AG10803 (cell line): ENCODE data around the gene KCND1.

Source experiments
- DNase-seq: peaks from one replicate; pipeline ENCODE4 v3.0.0; 2010; ENCODE audit warnings: low read depth
- H3K4me3 ChIP-seq: 2 replicates; pipeline ENCODE4 v1.5.1; 2011; ENCODE audit warnings: mild to moderate bottlenecking, low read length, control low read depth
- TF ChIP-seq, protein P1 (sequence below): conservative IDR thresholded peaks from 2 replicates; pipeline ENCODE4 v1.5.1; 2011; ENCODE audit warnings: mild to moderate bottlenecking, low read length, control low read depth, inconsistent platforms

The KCND1 gene

DNA sequence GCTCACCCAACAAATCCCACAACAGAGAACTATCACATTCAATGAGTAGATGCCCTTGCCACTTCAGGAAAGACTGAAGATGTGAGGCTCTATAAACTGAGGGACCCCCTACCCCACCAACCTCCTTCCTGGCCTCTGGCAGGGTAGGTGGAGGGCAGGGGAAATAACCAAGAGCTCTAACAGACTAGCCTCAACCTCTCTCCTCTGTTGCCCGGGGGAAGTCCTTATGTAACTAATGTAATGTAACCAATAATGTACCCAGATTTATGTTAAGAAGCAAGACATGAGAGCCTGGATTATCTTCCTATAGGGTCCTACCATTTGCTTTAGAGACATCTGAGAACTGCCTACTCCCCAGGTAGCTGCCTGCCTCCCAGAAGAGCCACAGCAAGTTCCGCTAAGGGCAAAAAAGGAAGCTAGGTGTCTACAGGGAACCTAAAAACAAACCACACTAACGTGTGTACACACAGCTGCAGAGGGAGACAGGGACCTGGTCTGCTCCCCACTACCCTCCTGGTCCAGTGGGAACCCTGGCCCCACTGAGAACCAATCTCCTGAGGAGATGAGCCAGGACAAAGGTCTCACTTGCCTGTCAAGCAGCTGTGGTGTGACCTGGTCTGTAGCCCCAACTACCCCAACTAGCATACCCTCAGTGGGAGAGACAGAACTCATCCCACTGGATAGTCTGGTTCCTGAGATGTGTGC lies 32.0 kb downstream of the KCND1 start:
- TF ChIP-seq, protein P1, sequence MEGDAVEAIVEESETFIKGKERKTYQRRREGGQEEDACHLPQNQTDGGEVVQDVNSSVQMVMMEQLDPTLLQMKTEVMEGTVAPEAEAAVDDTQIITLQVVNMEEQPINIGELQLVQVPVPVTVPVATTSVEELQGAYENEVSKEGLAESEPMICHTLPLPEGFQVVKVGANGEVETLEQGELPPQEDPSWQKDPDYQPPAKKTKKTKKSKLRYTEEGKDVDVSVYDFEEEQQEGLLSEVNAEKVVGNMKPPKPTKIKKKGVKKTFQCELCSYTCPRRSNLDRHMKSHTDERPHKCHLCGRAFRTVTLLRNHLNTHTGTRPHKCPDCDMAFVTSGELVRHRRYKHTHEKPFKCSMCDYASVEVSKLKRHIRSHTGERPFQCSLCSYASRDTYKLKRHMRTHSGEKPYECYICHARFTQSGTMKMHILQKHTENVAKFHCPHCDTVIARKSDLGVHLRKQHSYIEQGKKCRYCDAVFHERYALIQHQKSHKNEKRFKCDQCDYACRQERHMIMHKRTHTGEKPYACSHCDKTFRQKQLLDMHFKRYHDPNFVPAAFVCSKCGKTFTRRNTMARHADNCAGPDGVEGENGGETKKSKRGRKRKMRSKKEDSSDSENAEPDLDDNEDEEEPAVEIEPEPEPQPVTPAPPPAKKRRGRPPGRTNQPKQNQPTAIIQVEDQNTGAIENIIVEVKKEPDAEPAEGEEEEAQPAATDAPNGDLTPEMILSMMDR, result no peak
- no peak for DNase-seq
- H3K4me3 ChIP-seq, result no peak overlapping the region

DNA sequence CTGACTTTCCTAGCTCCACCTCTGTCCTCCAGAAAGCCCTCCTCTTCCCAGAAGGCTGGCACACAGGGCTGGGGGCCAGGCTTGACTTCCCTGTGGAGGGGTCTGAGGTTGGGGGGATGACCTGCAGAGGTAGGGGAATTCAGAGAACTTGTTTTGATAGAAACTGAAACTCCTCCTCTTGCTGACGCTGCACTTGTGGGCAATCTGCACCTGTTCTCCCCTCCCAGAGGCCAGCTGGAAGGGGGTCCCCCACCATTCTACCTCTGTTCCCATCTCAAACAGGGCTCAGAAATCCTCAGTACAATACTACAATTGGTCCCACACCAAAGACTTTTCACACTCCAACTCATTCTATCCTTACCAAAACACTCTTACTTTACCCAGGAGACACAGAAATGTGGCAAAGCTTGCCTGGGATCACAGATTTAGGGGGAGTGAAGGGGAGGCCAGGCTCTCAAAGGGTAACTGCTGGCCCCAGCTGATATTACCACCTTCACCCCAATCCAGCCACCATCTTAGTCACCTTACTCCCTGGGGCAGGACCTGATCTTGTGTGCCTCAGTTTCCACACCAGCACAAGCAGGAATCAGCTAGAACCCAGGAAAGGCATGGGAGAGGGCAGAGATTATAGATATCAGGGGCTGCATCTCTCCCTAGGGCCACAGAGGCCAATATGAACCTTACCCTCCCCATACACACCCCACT lies 32.8 kb downstream of the KCND1 start:
- no peak for DNase-seq
- no peak overlapping the region for H3K4me3 ChIP-seq
- TF ChIP-seq, protein P1, result no peak

DNA sequence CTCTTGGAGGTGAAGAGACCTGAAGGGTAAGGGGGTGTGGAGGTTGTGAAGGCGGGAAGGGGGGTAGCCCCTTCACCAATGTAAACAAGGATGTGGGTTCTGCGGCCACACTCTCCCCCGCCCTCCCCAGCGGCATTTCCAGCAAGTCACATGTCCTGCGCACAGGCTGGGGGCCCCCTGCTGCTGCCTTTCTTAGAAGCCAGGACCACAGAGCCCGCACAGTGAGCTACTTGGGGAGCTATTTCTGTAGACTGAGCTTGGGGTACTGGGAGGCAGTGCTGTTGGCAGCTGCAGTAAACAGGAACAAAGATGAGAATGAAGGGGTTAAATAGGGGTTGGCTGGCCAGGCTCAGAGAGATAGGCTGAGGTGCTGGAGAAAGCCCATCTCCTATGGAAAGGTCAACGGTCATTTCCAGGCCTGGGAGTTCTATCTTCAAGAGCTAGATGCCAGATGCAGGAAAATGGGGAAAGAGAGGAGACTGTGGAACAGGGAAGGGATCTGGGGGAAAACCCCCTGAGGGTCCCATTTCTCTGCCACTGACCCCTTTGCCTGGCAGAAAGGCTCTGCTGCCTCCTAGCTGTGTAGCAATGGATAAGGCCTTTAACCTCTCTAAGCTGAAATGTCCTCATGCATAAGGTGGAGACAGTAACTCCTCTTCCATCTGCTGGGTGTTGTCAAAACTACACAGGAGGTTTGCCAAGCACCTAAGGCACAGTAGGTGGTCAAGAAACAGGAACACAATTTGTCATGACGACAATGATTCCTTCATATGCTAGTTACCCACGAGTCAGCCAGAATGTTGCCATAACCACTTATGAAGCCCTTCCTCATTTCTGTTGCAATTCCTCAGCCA lies 34.4 kb downstream of the KCND1 start:
- no peak for DNase-seq
- no peak overlapping the region for H3K4me3 ChIP-seq
- TF ChIP-seq, protein P1, result no peak

DNA sequence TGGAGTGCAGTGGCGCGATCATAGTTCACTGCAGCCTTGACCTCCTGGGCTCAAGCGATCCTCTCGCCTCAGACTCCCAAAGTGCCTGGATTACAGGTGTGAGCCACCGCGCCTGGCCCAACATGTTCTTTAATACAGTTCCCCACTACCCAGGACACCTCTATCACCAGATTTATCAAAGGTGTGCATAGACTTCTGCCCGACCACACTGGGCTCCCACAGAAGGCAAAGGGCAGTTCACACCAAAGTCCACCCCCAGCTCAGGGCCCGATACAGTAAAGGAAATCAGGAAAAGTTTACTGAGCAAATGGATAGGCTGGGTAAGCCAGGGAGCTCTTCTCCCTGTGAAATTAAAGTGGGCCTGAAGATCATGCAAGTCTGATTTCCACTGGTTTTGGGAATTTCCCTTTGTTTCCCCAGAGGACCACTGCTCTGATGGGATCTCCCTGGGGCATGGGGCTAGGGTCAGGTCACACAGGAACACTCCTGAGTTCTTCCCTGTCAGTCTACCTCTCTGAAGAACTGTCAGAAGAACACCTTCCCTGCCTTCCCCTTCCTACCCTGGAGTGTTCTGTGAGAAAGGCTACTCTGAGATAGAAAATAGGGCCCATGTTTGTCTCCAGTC lies 35.1 kb downstream of the KCND1 start:
- TF ChIP-seq, protein P1, result no peak
- H3K4me3 ChIP-seq, result no peak overlapping the region

DNA sequence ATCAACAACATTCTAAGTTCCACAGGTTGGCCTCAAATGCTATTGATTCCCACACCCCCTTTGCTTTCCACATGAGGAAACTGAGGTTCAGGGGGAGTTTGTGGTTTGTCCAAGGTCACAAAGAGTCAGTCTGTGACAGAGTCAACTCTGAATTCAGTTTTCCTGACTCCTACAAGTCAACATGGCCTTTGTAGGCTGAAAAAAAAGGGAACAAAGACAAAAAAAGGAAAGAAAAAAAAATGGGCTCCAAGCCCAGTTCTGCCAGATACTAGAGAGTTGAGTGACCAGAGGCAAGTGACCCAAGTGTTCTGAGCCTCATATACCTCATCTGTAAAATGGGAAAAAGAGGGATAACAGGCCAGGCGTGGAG lies 36.4 kb downstream of the KCND1 start:
- TF ChIP-seq, protein P1, result no peak
- no peak for DNase-seq
- no peak overlapping the region for H3K4me3 ChIP-seq

More for the DNA sequence above, 35.1 kb downstream of the KCND1 start:
- DNase-seq, result no peak

DNA sequence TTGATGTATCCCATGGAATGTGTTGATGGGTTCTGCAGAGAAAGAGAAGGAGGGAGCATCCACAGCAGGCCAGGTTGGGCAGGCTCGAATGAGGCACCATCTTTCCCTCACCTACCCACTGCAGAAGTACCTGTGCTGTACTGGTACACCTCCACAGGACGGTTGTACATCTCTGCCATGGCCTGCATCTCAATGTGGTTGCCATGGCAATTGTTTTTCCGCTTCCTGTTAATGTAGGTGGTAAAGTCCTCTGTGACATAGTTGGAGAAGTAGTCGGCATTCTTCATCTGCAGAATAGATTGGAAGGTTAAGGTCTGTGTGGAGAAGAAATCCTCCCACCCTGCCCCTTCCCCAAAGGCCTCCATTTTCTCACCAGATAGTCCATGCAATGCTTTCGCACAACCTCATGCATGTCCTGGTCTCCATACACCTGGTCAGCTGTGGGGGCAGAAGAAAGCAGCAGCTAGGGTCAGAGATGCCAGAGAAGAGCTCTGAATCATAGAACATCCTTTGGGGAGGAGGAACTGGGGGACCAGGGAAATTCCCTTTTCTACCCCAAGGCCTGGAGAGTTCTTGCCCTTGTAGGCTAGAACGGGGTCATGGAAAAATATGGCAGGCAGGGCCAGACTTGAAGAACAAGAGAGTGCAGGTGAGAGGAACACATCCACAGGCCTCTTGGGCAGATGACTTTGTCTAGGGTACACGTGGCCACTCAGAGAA lies 36.9 kb downstream of the KCND1 start:
- H3K4me3 ChIP-seq, result no peak overlapping the region

More for the DNA sequence above, 36.9 kb downstream of the KCND1 start:
- TF ChIP-seq, protein P1, result no peak
- DNase-seq, result no peak
